Measurements from ENCODE around the gene C19orf47.

C19orf47 gene

DNA sequence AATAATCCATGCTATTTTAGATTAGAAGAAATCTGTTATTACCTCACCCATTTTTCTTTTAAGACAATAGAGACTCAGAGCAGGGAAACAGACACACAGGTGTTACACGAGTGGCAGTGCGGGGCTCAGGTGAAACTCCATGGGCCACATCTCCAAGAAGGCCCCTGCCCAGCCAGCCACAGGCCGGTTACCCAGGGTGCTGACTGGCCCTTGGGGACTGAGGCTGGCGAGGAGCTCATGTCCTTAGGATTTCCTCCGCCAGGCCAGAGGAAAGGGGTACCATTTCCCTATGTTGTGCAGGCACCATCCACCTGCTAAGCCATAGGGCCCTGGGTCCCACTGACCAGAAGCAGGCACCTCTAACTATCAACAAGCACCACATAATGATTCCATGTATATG is 10.6 kb downstream of the C19orf47 start:
- Histone ChIP-seq H3K4me2 (ENCODE audit: low read length) (no peak overlapping the region), H3K9ac (ENCODE audit: low read length) (no peak overlapping the region), H3K27ac (ENCODE audit: low read length) (no peak overlapping the region), H3K4me1 (ENCODE audit: low read length) (peaks cover 8% of the 10 kb centered on the region), H3K27me3 (ENCODE audit: low read depth, low read length) (no peaks in the 10 kb centered on the region), H3K4me3 (ENCODE audit: low read length) (no peak overlapping the region), H3K79me2 (ENCODE audit: low read length) (0 out of 2 replicates have a peak, but pooled peaks cover 4% of the 10 kb centered on the region), H4K20me1 (ENCODE audit: insufficient read depth, low read length) (peaks cover 16% of the 10 kb centered on the region), H3K36me3 (replicated peaks; ENCODE audit: low read depth, low read length) (peaks cover 12% of the 10 kb centered on the region), H3K9me3 (ENCODE audit: insufficient read depth, low read length) (no peaks in the 10 kb centered on the region), H2AFZ (ENCODE audit: low read depth, low read length) (no peak overlapping the region)
- TF ChIP-seq EZH2phosphoT487 (IDR thresholded peaks at IDR 0.05; ENCODE audit: low read depth), result no peak
- TF ChIP-seq, protein P1, sequence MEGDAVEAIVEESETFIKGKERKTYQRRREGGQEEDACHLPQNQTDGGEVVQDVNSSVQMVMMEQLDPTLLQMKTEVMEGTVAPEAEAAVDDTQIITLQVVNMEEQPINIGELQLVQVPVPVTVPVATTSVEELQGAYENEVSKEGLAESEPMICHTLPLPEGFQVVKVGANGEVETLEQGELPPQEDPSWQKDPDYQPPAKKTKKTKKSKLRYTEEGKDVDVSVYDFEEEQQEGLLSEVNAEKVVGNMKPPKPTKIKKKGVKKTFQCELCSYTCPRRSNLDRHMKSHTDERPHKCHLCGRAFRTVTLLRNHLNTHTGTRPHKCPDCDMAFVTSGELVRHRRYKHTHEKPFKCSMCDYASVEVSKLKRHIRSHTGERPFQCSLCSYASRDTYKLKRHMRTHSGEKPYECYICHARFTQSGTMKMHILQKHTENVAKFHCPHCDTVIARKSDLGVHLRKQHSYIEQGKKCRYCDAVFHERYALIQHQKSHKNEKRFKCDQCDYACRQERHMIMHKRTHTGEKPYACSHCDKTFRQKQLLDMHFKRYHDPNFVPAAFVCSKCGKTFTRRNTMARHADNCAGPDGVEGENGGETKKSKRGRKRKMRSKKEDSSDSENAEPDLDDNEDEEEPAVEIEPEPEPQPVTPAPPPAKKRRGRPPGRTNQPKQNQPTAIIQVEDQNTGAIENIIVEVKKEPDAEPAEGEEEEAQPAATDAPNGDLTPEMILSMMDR (IDR thresholded peaks at IDR 0.05; ENCODE audit: low read depth, low read length), result no peak

DNA sequence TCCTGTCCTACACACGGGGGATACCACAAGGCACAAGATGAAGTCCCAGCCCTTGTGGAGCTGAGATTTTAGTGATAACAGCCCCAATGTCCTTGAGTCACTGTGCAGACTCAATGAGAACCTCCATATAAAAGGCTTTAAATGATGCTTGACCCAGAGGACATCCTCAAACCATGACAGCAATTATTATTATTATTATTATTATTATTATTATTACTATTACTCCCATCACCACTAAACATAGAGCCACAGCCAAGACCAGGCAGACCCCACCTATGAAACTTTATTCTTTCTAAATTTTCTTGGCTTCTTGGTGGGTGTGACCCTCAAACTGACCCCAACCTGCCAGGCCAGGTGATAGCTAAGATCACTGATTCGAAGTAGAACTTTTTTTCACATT is 11.1 kb downstream of the C19orf47 start:
- Histone ChIP-seq H3K79me2 (ENCODE audit: low read length) (0 out of 2 replicates have a peak, but pooled peaks cover 4% of the 10 kb centered on the region), H3K4me2 (ENCODE audit: low read length) (no peak overlapping the region), H3K4me1 (ENCODE audit: low read length) (peaks cover 8% of the 10 kb centered on the region), H3K9ac (ENCODE audit: low read length) (no peak overlapping the region), H3K4me3 (ENCODE audit: low read length) (no peak overlapping the region), H4K20me1 (ENCODE audit: insufficient read depth, low read length) (peaks cover 11% of the 10 kb centered on the region), H3K27ac (ENCODE audit: low read length) (no peak overlapping the region), H2AFZ (ENCODE audit: low read depth, low read length) (no peak overlapping the region), H3K27me3 (ENCODE audit: low read depth, low read length) (no peaks in the 10 kb centered on the region), H3K36me3 (replicated peaks; ENCODE audit: low read depth, low read length) (peaks cover 12% of the 10 kb centered on the region), H3K9me3 (ENCODE audit: insufficient read depth, low read length) (no peaks in the 10 kb centered on the region)
- TF ChIP-seq, protein P1 (IDR thresholded peaks at IDR 0.05; ENCODE audit: low read depth, low read length), result no peak
- TF ChIP-seq EZH2phosphoT487 (IDR thresholded peaks at IDR 0.05; ENCODE audit: low read depth), result no peak

DNA sequence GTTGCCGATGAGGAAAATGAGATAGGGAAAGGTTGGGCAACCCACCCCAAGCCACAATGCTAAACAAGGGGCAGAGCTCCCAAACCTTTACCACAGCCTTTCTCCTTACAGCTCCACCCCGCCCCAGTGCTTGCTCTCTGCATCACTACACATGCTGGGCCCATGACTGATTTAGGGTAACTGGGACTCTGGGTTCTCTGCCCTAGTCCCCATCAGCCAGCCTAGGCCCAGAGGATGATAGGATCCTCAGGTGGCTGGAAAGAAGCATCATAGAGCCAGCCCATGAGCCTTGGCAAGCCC is 11.6 kb downstream of the C19orf47 start:
- no peaks in the 10 kb centered on the region for H3K79me2 ChIP-seq (ENCODE audit: low read length)
- no peaks in the 10 kb centered on the region for H3K27me3 ChIP-seq (ENCODE audit: low read depth, low read length)
- H2AFZ ChIP-seq (ENCODE audit: low read depth, low read length), result no peak overlapping the region
- H3K9me3 ChIP-seq (ENCODE audit: insufficient read depth, low read length), result no peaks in the 10 kb centered on the region
- TF ChIP-seq EZH2phosphoT487 (IDR thresholded peaks at IDR 0.05; ENCODE audit: low read depth), result no peak
- TF ChIP-seq, protein P1 (IDR thresholded peaks at IDR 0.05; ENCODE audit: low read depth, low read length), result no peak
- no peak overlapping the region for H3K27ac ChIP-seq (ENCODE audit: low read length)
- no peak overlapping the region for H3K4me2 ChIP-seq (ENCODE audit: low read length)
- H4K20me1 ChIP-seq (ENCODE audit: insufficient read depth, low read length), result peaks cover 9% of the 10 kb centered on the region
- no peak overlapping the region for H3K4me3 ChIP-seq (ENCODE audit: low read length)
- H3K4me1 ChIP-seq (ENCODE audit: low read length), result peaks cover 8% of the 10 kb centered on the region
- H3K36me3 ChIP-seq (replicated peaks; ENCODE audit: low read depth, low read length), result peaks cover 12% of the 10 kb centered on the region
- no peak overlapping the region for H3K9ac ChIP-seq (ENCODE audit: low read length)

DNA sequence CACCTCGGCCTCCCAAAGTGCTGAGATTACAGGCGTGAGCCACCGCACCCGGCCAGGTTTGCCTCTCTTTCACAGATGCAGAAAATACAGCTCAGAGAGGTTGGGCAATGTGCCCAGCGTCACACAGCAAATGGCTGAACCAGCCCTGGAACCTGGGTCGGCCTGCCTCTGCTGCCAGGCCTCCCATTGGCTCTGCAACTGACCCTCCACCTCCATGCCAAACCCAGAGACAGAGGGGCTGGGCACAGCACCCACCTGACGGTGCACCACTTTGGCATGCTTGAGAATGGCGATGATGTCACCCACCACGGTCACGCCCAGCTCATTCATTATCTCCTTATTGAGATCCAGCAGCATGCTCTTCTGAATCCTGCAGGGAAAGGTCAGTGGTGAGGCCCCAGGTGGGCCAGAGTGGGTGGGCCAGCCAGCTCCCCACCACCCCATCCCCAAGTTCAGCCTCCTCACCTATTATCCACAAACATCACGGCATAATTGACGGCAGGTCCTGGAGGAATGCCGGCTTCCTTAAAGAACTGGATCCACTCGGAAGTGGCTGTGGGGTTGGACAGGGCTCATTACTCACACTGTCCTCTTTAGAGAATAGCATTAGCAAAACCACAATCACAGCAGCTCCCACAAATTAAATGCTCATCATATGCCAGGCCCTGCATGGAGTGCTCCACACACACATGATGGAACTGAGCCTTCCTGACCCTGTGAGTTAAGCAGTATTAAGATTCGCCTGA is 12.2 kb downstream of the C19orf47 start:
- Histone ChIP-seq H3K79me2 (ENCODE audit: low read length) (no peaks in the 10 kb centered on the region), H3K4me1 (ENCODE audit: low read length) (peaks cover 8% of the 10 kb centered on the region), H3K4me3 (ENCODE audit: low read length) (no peak overlapping the region), H2AFZ (ENCODE audit: low read depth, low read length) (no peak overlapping the region), H4K20me1 (ENCODE audit: insufficient read depth, low read length) (peaks cover 9% of the 10 kb centered on the region), H3K27ac (ENCODE audit: low read length) (no peak overlapping the region), H3K9ac (ENCODE audit: low read length) (no peak overlapping the region), H3K27me3 (ENCODE audit: low read depth, low read length) (no peaks in the 10 kb centered on the region), H3K4me2 (ENCODE audit: low read length) (no peak overlapping the region), H3K36me3 (replicated peaks; ENCODE audit: low read depth, low read length) (peaks cover 12% of the 10 kb centered on the region), H3K9me3 (ENCODE audit: insufficient read depth, low read length) (no peaks in the 10 kb centered on the region)
- TF ChIP-seq EZH2phosphoT487 (IDR thresholded peaks at IDR 0.05; ENCODE audit: low read depth), result no peak
- TF ChIP-seq, protein P1 (IDR thresholded peaks at IDR 0.05; ENCODE audit: low read depth, low read length), result no peak
